Measurements from ENCODE around the gene NANS. TPM values are rescaled to one million over a fixed set of nuclear protein-coding genes. Genes with fewer than 3 reads are reported as not detected.

Gene NANS
- total RNA-seq, 1 donor from 2014 or later = 61.9 TPM

- TF ChIP-seq, protein P1, sequence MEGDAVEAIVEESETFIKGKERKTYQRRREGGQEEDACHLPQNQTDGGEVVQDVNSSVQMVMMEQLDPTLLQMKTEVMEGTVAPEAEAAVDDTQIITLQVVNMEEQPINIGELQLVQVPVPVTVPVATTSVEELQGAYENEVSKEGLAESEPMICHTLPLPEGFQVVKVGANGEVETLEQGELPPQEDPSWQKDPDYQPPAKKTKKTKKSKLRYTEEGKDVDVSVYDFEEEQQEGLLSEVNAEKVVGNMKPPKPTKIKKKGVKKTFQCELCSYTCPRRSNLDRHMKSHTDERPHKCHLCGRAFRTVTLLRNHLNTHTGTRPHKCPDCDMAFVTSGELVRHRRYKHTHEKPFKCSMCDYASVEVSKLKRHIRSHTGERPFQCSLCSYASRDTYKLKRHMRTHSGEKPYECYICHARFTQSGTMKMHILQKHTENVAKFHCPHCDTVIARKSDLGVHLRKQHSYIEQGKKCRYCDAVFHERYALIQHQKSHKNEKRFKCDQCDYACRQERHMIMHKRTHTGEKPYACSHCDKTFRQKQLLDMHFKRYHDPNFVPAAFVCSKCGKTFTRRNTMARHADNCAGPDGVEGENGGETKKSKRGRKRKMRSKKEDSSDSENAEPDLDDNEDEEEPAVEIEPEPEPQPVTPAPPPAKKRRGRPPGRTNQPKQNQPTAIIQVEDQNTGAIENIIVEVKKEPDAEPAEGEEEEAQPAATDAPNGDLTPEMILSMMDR (IDR thresholded peaks at IDR 0.05) = no peak
- Histone ChIP-seq H3K4me1 (peaks cover 13% of the 10 kb centered on the region), H3K4me3 (no peak overlapping the region), H3K27ac (no peak overlapping the region), H3K27me3 (ENCODE audit: low read depth) (no peaks in the 10 kb centered on the region), H3K36me3 (peaks cover 30% of the 10 kb centered on the region), H3K9me3 (no peaks in the 10 kb centered on the region)
- DNase-seq (no peak), ATAC-seq (no peak)
- intact Hi-C loops (cut with DNase I) = no loop called here
Observed at GRCh38 chr9:98130576-98131228, 74.2 kb downstream of the NANS start.

- Histone ChIP-seq H3K4me3 (no peak overlapping the region), H3K27me3 (ENCODE audit: low read depth) (no peaks in the 10 kb centered on the region), H3K9me3 (no peaks in the 10 kb centered on the region), H3K27ac (no peak overlapping the region), H3K4me1 (peaks cover 13% of the 10 kb centered on the region), H3K36me3 (peaks cover 30% of the 10 kb centered on the region)
- ATAC-seq (no peak), DNase-seq (no peak)
- intact Hi-C loops (cut with DNase I) = no loop called here
- TF ChIP-seq, protein P1 (IDR thresholded peaks at IDR 0.05) = no peak
Observed at GRCh38 chr9:98132158-98132557, 75.6 kb downstream of the NANS start.

Other genes with a start within 250 kb of the NANS start
- gene FOXE1, start 203.5 kb upstream of the NANS start, total RNA-seq = not detected
- 18.8 TPM for gene TRMO, start 134.2 kb upstream of the NANS start, total RNA-seq
- gene HEMGN, start 118.6 kb upstream of the NANS start, total RNA-seq = 0.56 TPM
- 120 TPM for gene ANP32B, start 73.4 kb upstream of the NANS start, total RNA-seq
- gene TRIM14, start 62.5 kb downstream of the NANS start, total RNA-seq = 82.5 TPM
- 26.1 TPM for gene CORO2A, start 135.9 kb downstream of the NANS start, total RNA-seq
- gene TBC1D2, start 198.9 kb downstream of the NANS start, total RNA-seq = 64.3 TPM